Left lung (tissue), 10 donors: ENCODE measurements around the gene UBE3C. TPM values are rescaled to one million over a fixed set of nuclear protein-coding genes. Genes with fewer than 3 reads are reported as not detected.

Experiments used
- ATAC-seq: fragments of 200-7000 bp; cut with Tn5 transposase; one replicate; pipeline ENCODE4 v1.9.1; 2020; ENCODE audit warnings: moderate library complexity
- DNase-seq, 4 donors: peaks; one replicate each; pipeline ENCODE4 v3.0.0-alpha.2; 2013 to 2020
- H3K27ac ChIP-seq, 2 donors: fragments of 200-600 bp; sonication (generic) in 1 of 2; one replicate each; pipeline versions ENCODE4 v1.5.0 to v1.8.0; 2020 to 2021
- H3K27me3 ChIP-seq, 2 donors: fragments of 200-600 bp; sonication (generic) in 1 of 2; one replicate each; pipeline versions ENCODE4 v1.5.0 to v1.8.0; 2020 to 2021
- H3K36me3 ChIP-seq, 2 donors: fragments of 200-600 bp; sonication (generic) in 1 of 2; one replicate each; pipeline versions ENCODE4 v1.5.0 to v1.8.0; 2020 to 2021
- H3K4me1 ChIP-seq, 2 donors: fragments of 200-600 bp; one replicate each; pipeline ENCODE4 v1.8.0; 2021
- H3K4me3 ChIP-seq, 2 donors: fragments of 200-600 bp; sonication (generic) in 1 of 2; one replicate each; pipeline versions ENCODE4 v1.5.0 to v1.8.0; 2020 to 2021; ENCODE audit warnings: mild to moderate bottlenecking in 1 of 2
- H3K9me3 ChIP-seq, 2 donors: fragments of 200-600 bp; sonication (generic) in 1 of 2; one replicate each; pipeline versions ENCODE4 v1.5.0 to v1.8.0; 2020 to 2021
- CTCF ChIP-seq, 2 donors: fragments of 200-600 bp; sonication (generic) in 1 of 2; IDR thresholded peaks; one replicate each; pipeline versions ENCODE4 v1.5.0 to v1.8.0; 2021; ENCODE audit warnings: antibody characterized with exemption in 2 of 2
- intact Hi-C, 2 donors: fragments of 100-400 bp; cut with DNase I; formaldehyde crosslinking; loops; one replicate each; pipeline versions ENCODE4 v1.11.2 to v1.14.2; 2022
- polyA plus RNA-seq, 6 donors: library from polyadenylated mRNA; unstranded; fragments of 120-200 nt; gene quantifications; one replicate each; pipeline ENCODE4 v1.2.1, GENCODE V29; 2013; ENCODE audit not compliant: insufficient read length in 6 of 6
- total RNA-seq, 2 donors: library from RNA; stranded (reverse); fragmentation: NEBNext Ultra II Directional; extraction: Animal tissue kit (Norgen Biotek cat#: 25700); gene quantifications; one replicate each; pipeline ENCODE4 v1.2.1, GENCODE V29; 2021
- donor health status: DM: no; HTN: yes; CAD: no.
- donor health status: DM: no; HTN: no; CAD: no.

Gene UBE3C
- total and polyA plus RNA-seq, 8 donors, result 38.4 to 68.9 (median 43.8) TPM

- intact Hi-C loops, result no loop called here
- Histone ChIP-seq H3K9me3 (peaks cover 0 to 7% of the 10 kb centered on the region in 2 donors), H3K27ac (no peak overlapping the region), H3K4me3 (no peak overlapping the region), H3K27me3 (no peaks in the 10 kb centered on the region), H3K36me3 (peaks cover 0 to 95% of the 10 kb centered on the region in 2 donors), H3K4me1 (no peaks in the 10 kb centered on the region)
- ATAC-seq (no peak), DNase-seq (no peak)
- TF ChIP-seq CTCF (IDR thresholded peaks at IDR 0.05), result no peak
Observed at GRCh38 chr7:157168571-157168970, 29.8 kb downstream of the UBE3C start.

- Histone ChIP-seq H3K36me3 (peaks cover 0 to 100% of the 10 kb centered on the region in 2 donors), H3K9me3 (no peaks in the 10 kb centered on the region), H3K27me3 (no peaks in the 10 kb centered on the region), H3K4me1 (no peaks in the 10 kb centered on the region), H3K27ac (no peak overlapping the region), H3K4me3 (no peak overlapping the region)
- no peak for TF ChIP-seq CTCF (IDR thresholded peaks at IDR 0.05)
- intact Hi-C loops, result no loop called here
- DNase-seq (no peak), ATAC-seq (no peak)
Observed at GRCh38 chr7:157176771-157177170, 38.0 kb downstream of the UBE3C start.

GRCh38 chr7:157177333-157177982 lies 38.7 kb downstream of the UBE3C start:
- peaks cover 0 to 100% of the 10 kb centered on the region in 2 donors for H3K36me3 ChIP-seq
- DNase-seq, result no peak
- intact Hi-C loops, result no loop called here

GRCh38 chr7:157177983-157178381 lies 39.3 kb downstream of the UBE3C start:
- H3K36me3 ChIP-seq, result peaks cover 0 to 100% of the 10 kb centered on the region in 2 donors
- TF ChIP-seq CTCF (IDR thresholded peaks at IDR 0.05), result no peak
- DNase-seq (no peak), ATAC-seq (no peak)
- H3K9me3 ChIP-seq, result no peaks in the 10 kb centered on the region
- H3K4me1 ChIP-seq, result no peaks in the 10 kb centered on the region
- intact Hi-C loops, result no loop called here
- no peak overlapping the region for H3K4me3 ChIP-seq
- H3K27ac ChIP-seq, result no peak overlapping the region
- no peaks in the 10 kb centered on the region for H3K27me3 ChIP-seq

More at GRCh38 chr7:157177333-157177982, 38.7 kb downstream of the UBE3C start:
- ATAC-seq, result no peak
- TF ChIP-seq CTCF (IDR thresholded peaks at IDR 0.05), result no peak
- Histone ChIP-seq H3K27ac (no peak overlapping the region), H3K27me3 (no peaks in the 10 kb centered on the region), H3K4me1 (no peaks in the 10 kb centered on the region), H3K4me3 (no peak overlapping the region), H3K9me3 (no peaks in the 10 kb centered on the region)

GRCh38 chr7:157183832-157184231 lies 45.1 kb downstream of the UBE3C start:
- ATAC-seq, result no peak

More at GRCh38 chr7:157183832-157184231, 45.1 kb downstream of the UBE3C start:
- no peaks in the 10 kb centered on the region for H3K4me1 ChIP-seq
- H3K27ac ChIP-seq, result no peak overlapping the region
- DNase-seq, result no peak
- intact Hi-C loops, result no loop called here
- no peak for TF ChIP-seq CTCF (IDR thresholded peaks at IDR 0.05)
- no peak overlapping the region for H3K4me3 ChIP-seq
- H3K36me3 ChIP-seq, result peaks cover 0 to 100% of the 10 kb centered on the region in 2 donors
- no peaks in the 10 kb centered on the region for H3K27me3 ChIP-seq
- H3K9me3 ChIP-seq, result no peaks in the 10 kb centered on the region
